Caco-2 (cell line): Measurements from ENCODE around the gene CIB2. TPM values are rescaled to one million over a fixed set of nuclear protein-coding genes. Genes with fewer than 3 reads are reported as not detected.

Experiments
- BruUV-seq: library from RNA; stranded (reverse); fragments of 400-500 nt; replicated peaks from 2 replicates; lab custom pipeline; 2021; lab: Mats Ljungman, UMichigan
- CTCF ChIA-PET: fragments of 300-600 bp; sonication (Branson Sonifier 250); formaldehyde crosslinking; loops from one replicate; lab custom pipeline; 2022; ENCODE audit warnings: antibody characterized with exemption; lab: Charles Lee
- POLR2A ChIA-PET: fragments of 300-600 bp; sonication (Branson Sonifier 250); formaldehyde crosslinking; loops from one replicate; lab custom pipeline; 2022; ENCODE audit warnings: antibody characterized with exemption; lab: Charles Lee
- DNase-seq, 2 experiments: peaks; one replicate each; pipeline versions ENCODE4 v3.0.0 to v3.0.0-alpha.2; 2020 to 2022
- H3K27me3 ChIP-seq: replicated peaks from 2 replicates; pipeline ENCODE4 v1.6.0; 2011; ENCODE audit warnings: low read length; ENCODE audit not compliant: control insufficient read depth, insufficient read depth
- H3K36me3 ChIP-seq: 2 replicates; pipeline ENCODE4 v1.5.1; 2011; ENCODE audit warnings: low read length; ENCODE audit not compliant: control insufficient read depth, insufficient read depth
- H3K4me1 ChIP-seq: fragments of 250-450 bp; sonication (Bioruptor Pico); 2 replicates; pipeline ENCODE4 v1.5.1; 2020; ENCODE audit warnings: mild to moderate bottlenecking
- H3K4me3 ChIP-seq: 2 replicates; pipeline ENCODE4 v1.5.1; 2011; ENCODE audit warnings: low read depth, mild to moderate bottlenecking, control low read depth, low read length
- H3K9me3 ChIP-seq: fragments of 250-450 bp; sonication (Bioruptor Pico); 2 replicates; pipeline ENCODE4 v1.5.1; 2020; ENCODE audit warnings: mild to moderate bottlenecking, moderate library complexity
- H3K27ac Mint-ChIP-seq: one replicate; pipeline ENCODE4 v1.8.0; 2022; ENCODE audit warnings: mixed read lengths; ENCODE audit not compliant: unreplicated experiment
- H3K27me3 Mint-ChIP-seq: one replicate; pipeline ENCODE4 v1.8.0; 2022; ENCODE audit warnings: mixed read lengths; ENCODE audit not compliant: insufficient read depth, unreplicated experiment
- H3K36me3 Mint-ChIP-seq: one replicate; pipeline ENCODE4 v1.8.0; 2022; ENCODE audit warnings: mild to moderate bottlenecking, mixed read lengths; ENCODE audit not compliant: insufficient read depth, unreplicated experiment
- H3K4me1 Mint-ChIP-seq: one replicate; pipeline ENCODE4 v1.8.0; 2022; ENCODE audit warnings: low read depth, mixed read lengths; ENCODE audit not compliant: unreplicated experiment
- H3K4me3 Mint-ChIP-seq: one replicate; pipeline ENCODE4 v1.8.0; 2022; ENCODE audit warnings: mild to moderate bottlenecking, moderate library complexity, mixed read lengths; ENCODE audit not compliant: unreplicated experiment
- H3K9me3 Mint-ChIP-seq: one replicate; pipeline ENCODE4 v1.8.0; 2022; ENCODE audit warnings: mixed read lengths; ENCODE audit not compliant: unreplicated experiment
- CTCF ChIP-seq, 2 experiments: fragments of 200-600 bp in 1 of 2; IDR thresholded peaks; 1 replicate in 1 of 2; 2 replicates in 1 of 2; pipeline versions ENCODE4 v1.5.1 to v1.8.0; 2011 to 2022; ENCODE audit warnings: antibody characterized with exemption in 1 of 2, control low read depth in 1 of 2, inconsistent platforms in 1 of 2, low read depth in 1 of 2, low read length in 1 of 2, mild to moderate bottlenecking in 1 of 2, moderate library complexity in 1 of 2; ENCODE audit not compliant: insufficient read depth in 1 of 2, severe bottlenecking in 1 of 2, unreplicated experiment in 1 of 2
- intact Hi-C: fragments of 100-400 bp; cut with micrococcal nuclease; formaldehyde crosslinking; loops from one replicate; pipeline ENCODE4 v1.10.0; 2022; ENCODE audit not compliant: unreplicated experiment
- total RNA-seq: library from RNA; stranded (reverse); gene quantifications from 2 replicates; pipeline ENCODE4 v1.2.3, GENCODE V29; 2022

CIB2 gene
- total RNA-seq, 1 experiment from 2014 or later: 0.75 TPM

- H3K4me3 Mint-ChIP-seq: peak overlapping the region; percentile 31
- H3K4me1 ChIP-seq: peaks cover 9% of the 10 kb centered on the region; the same call in 1 of the 2 replicates
- H3K4me3 ChIP-seq: no peak overlapping the region
- H3K27me3 Mint-ChIP-seq: no peaks in the 10 kb centered on the region
- H3K9me3 Mint-ChIP-seq: no peaks in the 10 kb centered on the region
- TF ChIP-seq CTCF (IDR thresholded peaks at IDR 0.05; ENCODE audit: insufficient read depth in 1 of 2, low read depth in 1 of 2, low read length in 1 of 2, severe bottlenecking in 1 of 2, unreplicated experiment in 1 of 2): no peak
- peaks cover 5% of the 10 kb centered on the region for H3K36me3 Mint-ChIP-seq
- no peak for DNase-seq
- intact Hi-C loops: no loop called here
- peak overlapping the region; percentile 49 for H3K27ac Mint-ChIP-seq
- H3K4me1 Mint-ChIP-seq: peaks cover 8% of the 10 kb centered on the region
- ChIA-PET POLR2A (no interaction called here), CTCF (interaction anchor here (0.9 kb wide), 1 partner anchor 14 kb away, joined by 3 read pairs; no protein-coding TSS in a partner anchor)
- BruUV-seq: TSS peak; percentile 17
- no peaks in the 10 kb centered on the region for H3K36me3 ChIP-seq
- H3K27me3 ChIP-seq: no peaks in the 10 kb centered on the region
- no peaks in the 10 kb centered on the region for H3K9me3 ChIP-seq
These were observed 55.6 kb downstream of the CIB2 start for GRCh38 chr15:78075490-78076230.

- CTCF ChIA-PET: interaction anchor here (0.7 kb wide), 1 partner anchor 10 kb away, joined by 3 read pairs; no protein-coding TSS in a partner anchor
- Mint-ChIP-seq H3K27ac (no peak overlapping the region), H3K4me3 (no peak overlapping the region), H3K36me3 (peaks cover 5% of the 10 kb centered on the region), H3K27me3 (no peaks in the 10 kb centered on the region), H3K4me1 (peaks cover 14% of the 10 kb centered on the region), H3K9me3 (no peaks in the 10 kb centered on the region)
- TF ChIP-seq CTCF (IDR thresholded peaks at IDR 0.05; ENCODE audit: insufficient read depth in 1 of 2, low read depth in 1 of 2, low read length in 1 of 2, severe bottlenecking in 1 of 2, unreplicated experiment in 1 of 2): no peak
- Histone ChIP-seq H3K4me3 (no peak overlapping the region), H3K27me3 (no peaks in the 10 kb centered on the region), H3K4me1 (peaks cover 9% of the 10 kb centered on the region; the same call in 1 of the 2 replicates), H3K9me3 (no peaks in the 10 kb centered on the region), H3K36me3 (no peaks in the 10 kb centered on the region)
- no peak for DNase-seq
- POLR2A ChIA-PET: no interaction called here
- intact Hi-C loops: no loop called here
- no TSS peak for BruUV-seq
These were observed 58.0 kb downstream of the CIB2 start for GRCh38 chr15:78073046-78073787.

- ChIA-PET CTCF (interaction anchor here (0.7 kb wide), 1 partner anchor 9 kb away, joined by 3 read pairs; no protein-coding TSS in a partner anchor), POLR2A (no interaction called here)
- Histone ChIP-seq H3K36me3 (no peaks in the 10 kb centered on the region), H3K9me3 (no peaks in the 10 kb centered on the region), H3K4me1 (peaks cover 11% of the 10 kb centered on the region; the same call in 1 of the 2 replicates), H3K27me3 (no peaks in the 10 kb centered on the region), H3K4me3 (no peak overlapping the region)
- intact Hi-C loops: loop anchor here (1.0 kb wide), 1 partner anchor 44 kb away; no protein-coding TSS in a partner anchor
- H3K9me3 Mint-ChIP-seq: no peaks in the 10 kb centered on the region
- no peak overlapping the region for H3K4me3 Mint-ChIP-seq
- no peak overlapping the region for H3K27ac Mint-ChIP-seq
- peaks cover 14% of the 10 kb centered on the region for H3K4me1 Mint-ChIP-seq
- no TSS peak for BruUV-seq
- TF ChIP-seq CTCF (IDR thresholded peaks at IDR 0.05; ENCODE audit: insufficient read depth in 1 of 2, low read depth in 1 of 2, low read length in 1 of 2, severe bottlenecking in 1 of 2, unreplicated experiment in 1 of 2): no peak
- no peak for DNase-seq
- peaks cover 5% of the 10 kb centered on the region for H3K36me3 Mint-ChIP-seq
- H3K27me3 Mint-ChIP-seq: no peaks in the 10 kb centered on the region
These were observed 59.0 kb downstream of the CIB2 start for GRCh38 chr15:78072080-78072892.
